Activated B cell treated with CpG ODN at 0.5 μM for 24 hours (primary cell): ENCODE results near the gene BTF3L4. TPM values are rescaled to one million over a fixed set of nuclear protein-coding genes. Genes with fewer than 3 reads are reported as not detected.

ENCODE experiments used
- ATAC-seq: fragments of 200-7000 bp; cut with Tn5 transposase; one replicate; pipeline ENCODE4 v1.10.0; 2021; ENCODE audit warnings: low read depth, mild to moderate bottlenecking, moderate library complexity
- CTCF ChIA-PET: fragments of 350-600 bp; sonication (Branson Sonifier 250); formaldehyde crosslinking; loops from one replicate; lab custom pipeline; 2021; ENCODE audit warnings: antibody characterized with exemption; lab: Charles Lee
- POLR2A ChIA-PET: fragments of 350-600 bp; sonication (Branson Sonifier 250); formaldehyde crosslinking; loops from one replicate; lab custom pipeline; 2021; ENCODE audit warnings: antibody characterized with exemption; lab: Charles Lee
- DNase-seq: peaks from one replicate; pipeline ENCODE4 v3.0.0; 2022
- H3K27ac Mint-ChIP-seq: one replicate; pipeline ENCODE4 v1.8.0; 2020; ENCODE audit warnings: mixed read lengths
- H3K27me3 Mint-ChIP-seq: one replicate; pipeline ENCODE4 v1.8.0; 2021; ENCODE audit warnings: mixed read lengths
- H3K36me3 Mint-ChIP-seq: one replicate; pipeline ENCODE4 v1.8.0; 2021; ENCODE audit warnings: low read depth, mixed read lengths
- H3K4me1 Mint-ChIP-seq: one replicate; pipeline ENCODE4 v1.8.0; 2021; ENCODE audit warnings: mixed read lengths
- H3K4me3 Mint-ChIP-seq: one replicate; pipeline ENCODE4 v1.8.0; 2020; ENCODE audit warnings: mild to moderate bottlenecking, mixed read lengths
- H3K9me3 Mint-ChIP-seq: one replicate; pipeline ENCODE4 v1.8.0; 2020; ENCODE audit warnings: mixed read lengths
- intact Hi-C: fragments of 100-400 bp; cut with micrococcal nuclease; formaldehyde crosslinking; loops from one replicate; pipeline ENCODE4 v1.15.1; 2024
- total RNA-seq: library from RNA; stranded (reverse); gene quantifications from 2 replicates; pipeline ENCODE4 v1.2.3, GENCODE V29; 2022
- TF ChIP-seq, protein P1 (sequence below): fragments of 200-600 bp; IDR thresholded peaks from one replicate; pipeline ENCODE4 v1.8.0; 2022; ENCODE audit warnings: antibody characterized with exemption, mild to moderate bottlenecking

Gene BTF3L4
- total RNA-seq, 1 donor from 2014 or later = 36.2 TPM

DNA sequence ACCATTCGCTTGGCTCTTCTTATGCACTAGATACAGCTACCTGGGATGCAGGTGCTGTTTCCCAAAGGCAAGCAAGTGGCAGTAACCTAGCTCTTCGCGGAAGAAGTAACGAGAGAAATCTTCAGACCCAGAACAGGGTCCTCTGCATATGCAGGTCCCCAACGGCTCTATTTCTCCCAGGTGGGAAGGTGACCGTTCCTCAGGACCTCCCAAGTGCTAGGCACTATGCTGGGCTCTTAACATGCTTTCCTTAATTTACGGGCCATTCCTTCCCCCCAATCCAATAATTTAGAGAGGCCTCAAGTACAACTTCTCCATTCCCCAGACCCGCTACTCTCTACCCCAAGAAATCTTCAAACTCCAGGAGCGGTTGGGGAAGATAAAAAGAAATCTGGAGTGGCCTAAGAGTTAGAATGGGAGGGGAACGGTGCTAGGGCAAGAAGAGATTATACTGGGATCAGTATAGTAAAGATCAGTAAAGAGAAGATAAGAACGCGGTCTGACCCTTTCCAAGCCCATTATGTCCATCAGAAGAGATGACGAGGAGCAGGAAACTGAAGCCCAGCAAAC is 1.5 kb upstream of the BTF3L4 start:
- no peak for ATAC-seq
- no peak for DNase-seq
- Mint-ChIP-seq H3K27me3 (no peaks in the 10 kb centered on the region), H3K4me3 (peak overlapping the region; percentile 100), H3K27ac (peak overlapping the region; percentile 98), H3K9me3 (no peaks in the 10 kb centered on the region), H3K4me1 (peaks cover 51% of the 10 kb centered on the region), H3K36me3 (peaks cover 46% of the 10 kb centered on the region)
- TF ChIP-seq, protein P1, sequence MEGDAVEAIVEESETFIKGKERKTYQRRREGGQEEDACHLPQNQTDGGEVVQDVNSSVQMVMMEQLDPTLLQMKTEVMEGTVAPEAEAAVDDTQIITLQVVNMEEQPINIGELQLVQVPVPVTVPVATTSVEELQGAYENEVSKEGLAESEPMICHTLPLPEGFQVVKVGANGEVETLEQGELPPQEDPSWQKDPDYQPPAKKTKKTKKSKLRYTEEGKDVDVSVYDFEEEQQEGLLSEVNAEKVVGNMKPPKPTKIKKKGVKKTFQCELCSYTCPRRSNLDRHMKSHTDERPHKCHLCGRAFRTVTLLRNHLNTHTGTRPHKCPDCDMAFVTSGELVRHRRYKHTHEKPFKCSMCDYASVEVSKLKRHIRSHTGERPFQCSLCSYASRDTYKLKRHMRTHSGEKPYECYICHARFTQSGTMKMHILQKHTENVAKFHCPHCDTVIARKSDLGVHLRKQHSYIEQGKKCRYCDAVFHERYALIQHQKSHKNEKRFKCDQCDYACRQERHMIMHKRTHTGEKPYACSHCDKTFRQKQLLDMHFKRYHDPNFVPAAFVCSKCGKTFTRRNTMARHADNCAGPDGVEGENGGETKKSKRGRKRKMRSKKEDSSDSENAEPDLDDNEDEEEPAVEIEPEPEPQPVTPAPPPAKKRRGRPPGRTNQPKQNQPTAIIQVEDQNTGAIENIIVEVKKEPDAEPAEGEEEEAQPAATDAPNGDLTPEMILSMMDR = no peak
- ChIA-PET CTCF (interaction anchor here (1.3 kb wide), 1 partner anchor 21 kb away, joined by 4 read pairs; the partner anchor contains the start of gene KTI12), POLR2A (interaction anchor here (1.1 to 5.2 kb wide), 2 partner anchors 11 to 21 kb away, joined by 3 to 63 read pairs; partner anchors contain the start of gene KTI12)
- intact Hi-C loops = loop anchor here (1.0 to 10.0 kb wide), 9 partner anchors 312 to 2000 kb away; partner anchors contain the start of genes CC2D1B, CPT2, CZIB and FAF1

DNA sequence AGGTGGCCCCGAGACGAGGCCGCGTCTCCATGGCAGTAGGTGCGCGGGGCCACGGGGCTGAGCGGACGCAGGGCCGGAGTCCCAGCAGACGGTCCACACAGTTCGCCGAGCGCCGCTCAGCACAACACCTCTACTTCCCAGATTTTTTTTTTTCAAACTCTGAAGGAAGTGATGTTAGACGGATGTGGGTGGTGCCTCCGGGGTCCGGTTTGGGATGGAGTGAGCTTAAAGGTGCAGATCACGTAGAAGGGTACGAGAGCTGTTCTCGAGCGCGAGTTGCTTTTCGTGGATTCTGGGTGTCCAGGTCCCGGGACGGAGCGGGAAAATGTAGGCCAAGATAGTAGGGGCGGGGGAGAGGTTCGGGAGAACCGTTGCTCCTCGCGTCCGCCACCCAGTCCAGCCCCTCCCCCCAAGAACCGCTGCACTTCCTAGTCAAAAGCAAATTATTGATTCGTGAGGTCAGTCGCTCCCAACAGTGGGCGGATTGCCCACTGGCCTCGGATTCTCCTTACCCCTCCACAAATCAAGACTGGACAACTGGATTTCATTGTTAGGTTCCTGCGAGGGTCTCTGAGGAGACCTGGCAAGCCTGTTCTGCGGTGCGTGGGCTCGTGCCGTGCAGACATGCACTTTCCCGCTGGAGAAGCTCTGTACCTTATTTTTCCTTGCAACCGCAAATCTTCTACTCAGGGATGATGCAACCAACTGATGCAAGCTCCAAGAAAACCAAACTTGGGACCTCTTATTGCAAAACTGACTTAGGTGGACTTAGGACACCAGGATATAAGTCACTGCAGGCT is 829 bp upstream of the BTF3L4 start, which contains the start of gene TXNDC12:
Gene TXNDC12, minus strand, starts transcription at position 126 of the 800 bp plus-strand sequence. Its CDS starts 95 bp downstream, at position 31.
- peaks cover 51% of the 10 kb centered on the region for H3K36me3 Mint-ChIP-seq
- peak within 1 kb of the TSS; percentile 100 for H3K4me3 Mint-ChIP-seq
- ATAC-seq (peak; percentile 39), DNase-seq (peak; percentile 61)
- peak within 1 kb of the TSS; percentile 98 for H3K27ac Mint-ChIP-seq
- intact Hi-C loops = loop anchor here (1.0 to 10.0 kb wide), 9 partner anchors 311 to 2000 kb away; partner anchors contain the start of genes CC2D1B, CPT2, CZIB and FAF1
- H3K9me3 Mint-ChIP-seq = no peaks in the 10 kb centered on the region
- no peaks in the 10 kb centered on the region for H3K27me3 Mint-ChIP-seq
- POLR2A ChIA-PET = interaction anchor here (0.6 to 5.2 kb wide), 8 partner anchors 10 to 642 kb away, joined by 3 to 63 read pairs (median 4); partner anchors contain the start of genes CC2D1B, KTI12 and RAB3B
- CTCF ChIA-PET = interaction anchor here (1.3 kb wide), 1 partner anchor 21 kb away, joined by 4 read pairs; the partner anchor contains the start of gene KTI12
- peaks cover 51% of the 10 kb centered on the region for H3K4me1 Mint-ChIP-seq
- TF ChIP-seq, protein P1 = no peak

DNA sequence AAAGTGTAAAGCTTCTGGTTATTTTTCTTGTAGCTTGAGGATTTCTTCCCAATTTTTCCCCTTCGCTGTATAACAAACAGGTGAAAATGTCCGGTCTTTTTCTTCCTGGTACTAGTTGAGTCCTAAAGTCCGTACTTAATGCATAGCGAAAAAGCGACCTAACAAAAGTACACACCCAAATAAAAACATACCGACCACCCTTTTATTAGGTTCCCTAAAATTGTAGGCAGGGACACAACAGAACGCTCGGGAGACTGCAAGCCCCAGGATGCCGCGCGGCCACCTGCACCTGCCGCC is 281 bp upstream of the BTF3L4 start:
- CTCF ChIA-PET = no interaction called here
- POLR2A ChIA-PET = interaction anchor here (1.4 to 5.2 kb wide), 5 partner anchors 22 to 642 kb away, joined by 4 to 63 read pairs (median 4); partner anchors contain the start of genes CC2D1B and KTI12
- no peaks in the 10 kb centered on the region for H3K27me3 Mint-ChIP-seq
- TF ChIP-seq, protein P1 = no peak
- peak overlapping the region; percentile 98 for H3K27ac Mint-ChIP-seq
- DNase-seq (no peak), ATAC-seq (no peak)
- H3K4me1 Mint-ChIP-seq = peaks cover 51% of the 10 kb centered on the region
- no peaks in the 10 kb centered on the region for H3K9me3 Mint-ChIP-seq
- intact Hi-C loops = loop anchor here (1.0 to 10.0 kb wide), 14 partner anchors 23 to 1999 kb away; partner anchors contain the start of genes CC2D1B, CPT2, CZIB and FAF1
- peak overlapping the region; percentile 100 for H3K4me3 Mint-ChIP-seq
- peaks cover 56% of the 10 kb centered on the region for H3K36me3 Mint-ChIP-seq

DNA sequence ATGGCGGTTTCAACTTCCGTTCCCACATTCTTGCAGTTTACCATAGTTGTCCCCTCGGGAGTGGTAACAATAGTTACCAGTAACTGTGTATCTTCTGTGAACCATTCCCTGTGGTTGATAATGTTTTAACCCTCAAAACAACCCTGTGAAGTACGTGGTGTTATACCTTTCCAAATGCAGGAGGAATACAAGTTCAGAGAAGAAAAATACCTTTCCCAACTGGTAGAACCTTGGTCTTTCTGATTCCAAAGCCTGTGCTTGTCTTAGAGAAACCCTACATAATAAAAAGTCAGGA is 789 bp downstream of the BTF3L4 start:
- no peak for DNase-seq
- ChIA-PET POLR2A (interaction anchor here (0.6 to 5.2 kb wide), 7 partner anchors 23 to 575 kb away, joined by 3 to 63 read pairs (median 4); partner anchors contain the start of genes CC2D1B, KTI12, ORC1 and PRPF38A), CTCF (no interaction called here)
- TF ChIP-seq, protein P1 = no peak
- Mint-ChIP-seq H3K27ac (peak overlapping the region; percentile 98), H3K27me3 (no peaks in the 10 kb centered on the region), H3K4me3 (peak overlapping the region; percentile 100), H3K36me3 (peaks cover 57% of the 10 kb centered on the region), H3K9me3 (no peaks in the 10 kb centered on the region), H3K4me1 (peaks cover 48% of the 10 kb centered on the region)
- ATAC-seq = peak; percentile 19
- intact Hi-C loops = loop anchor here (1.0 to 10.0 kb wide), 13 partner anchors 24 to 1998 kb away; partner anchors contain the start of genes CPT2, CZIB, FAF1 and IFT25
